Ammon's horn (tissue), 1 donor: ENCODE data around the gene ELFN2.
"Not testable (repeated sequence)": the region's sequence is repeated elsewhere in the genome, so short reads cannot be mapped to it uniquely, and the experiment has no call there.

ENCODE experiments used
- DNase-seq: peaks from one replicate; pipeline ENCODE4 v3.0.0-alpha.2; 2016; ENCODE audit warnings: low spot score

Gene ELFN2

GRCh38 chr22:37427135-37427710 lies at the start of gene ELFN2:
Gene ELFN2 (minus strand): TSS chr22:37427479. CDS start chr22:37375534, 51,945 bp downstream.
- DNase-seq = no peak

GRCh38 chr22:37476389-37477329 lies 49.4 kb upstream of the ELFN2 start:
- no peak for DNase-seq

GRCh38 chr22:37474447-37475090 lies 47.3 kb upstream of the ELFN2 start:
- no peak for DNase-seq

GRCh38 chr22:37473437-37473946 lies 46.2 kb upstream of the ELFN2 start:
- DNase-seq = no peak

- no peak for DNase-seq
These were observed 45.2 kb upstream of the ELFN2 start for GRCh38 chr22:37472418-37473006.

GRCh38 chr22:37471727-37472417 lies 44.6 kb upstream of the ELFN2 start:
- no peak for DNase-seq

GRCh38 chr22:37470087-37470445 lies 42.8 kb upstream of the ELFN2 start:
- DNase-seq = no peak

GRCh38 chr22:37469416-37470086 lies 42.3 kb upstream of the ELFN2 start:
- no peak for DNase-seq

- not testable (repeated sequence) for DNase-seq
These were observed 41.0 kb upstream of the ELFN2 start for GRCh38 chr22:37468201-37468695.

- no peak for DNase-seq
These were observed 40.2 kb upstream of the ELFN2 start for GRCh38 chr22:37467391-37467955.

- DNase-seq = no peak
These were observed 36.9 kb upstream of the ELFN2 start for GRCh38 chr22:37464181-37464580.

GRCh38 chr22:37462983-37463382 lies 35.7 kb upstream of the ELFN2 start:
- DNase-seq = no peak

- DNase-seq = no peak
These were observed 35.2 kb upstream of the ELFN2 start for GRCh38 chr22:37462436-37462835.

- DNase-seq = no peak
These were observed 34.7 kb upstream of the ELFN2 start for GRCh38 chr22:37461961-37462360.

- DNase-seq = no peak
These were observed 33.4 kb upstream of the ELFN2 start for GRCh38 chr22:37460684-37461083.

GRCh38 chr22:37459206-37459605 lies 31.9 kb upstream of the ELFN2 start:
- no peak for DNase-seq

GRCh38 chr22:37457093-37457893 lies 30.0 kb upstream of the ELFN2 start:
- DNase-seq = peak; percentile 61

GRCh38 chr22:37456346-37456745 lies 29.1 kb upstream of the ELFN2 start:
- DNase-seq = no peak

GRCh38 chr22:37455896-37456295 lies 28.6 kb upstream of the ELFN2 start:
- DNase-seq = no peak
